Stomach (tissue), 9 donors: ENCODE measurements around the gene BNC2. TPM values are rescaled to one million over a fixed set of nuclear protein-coding genes. Genes with fewer than 3 reads are reported as not detected.
A peak's percentile ranks its signal among the peaks of the same experiment; 100 is the strongest.

Source experiments
- DNase-seq, 2 donors: peaks; one replicate each; pipeline versions ENCODE4 v3.0.0 to v3.0.0-alpha.2; 2013 to 2019
- H3K27ac ChIP-seq, 5 donors: fragments of 200-600 bp in 4 of 5; sonication (generic) in 4 of 5; one replicate each; pipeline ENCODE4 v1.5.1; 2013 to 2019; ENCODE audit warnings: mild to moderate bottlenecking in 1 of 5, moderate library complexity in 1 of 5
- H3K27me3 ChIP-seq, 3 donors: fragments of 200-600 bp; sonication (generic); one replicate each; pipeline ENCODE4 v1.5.1; 2017 to 2019; ENCODE audit warnings: mixed run types in 1 of 3
- H3K36me3 ChIP-seq, 4 donors: fragments of 200-600 bp; sonication (generic); 1 replicate in 3 of 4; 2 replicates in 1 of 4; pipeline ENCODE4 v1.5.1; 2016 to 2019
- H3K4me1 ChIP-seq, 4 donors: fragments of 200-600 bp; sonication (generic); one replicate each; pipeline ENCODE4 v1.5.1; 2016 to 2019
- H3K4me3 ChIP-seq, 4 donors: fragments of 200-600 bp; sonication (generic) in 3 of 4; one replicate each; pipeline ENCODE4 v1.5.1; 2016 to 2019; ENCODE audit warnings: mild to moderate bottlenecking in 1 of 4
- H3K9me3 ChIP-seq, 4 donors: fragments of 200-600 bp; sonication (generic); one replicate each; pipeline ENCODE4 v1.5.1; 2016 to 2019
- CTCF ChIP-seq, 7 experiments: fragments of 450-650 bp in 4 of 7; fragments of 200-600 bp in 3 of 7; sonication (generic) in 3 of 7; IDR thresholded peaks; one replicate each; pipeline ENCODE4 v1.5.1; 2016 to 2019; ENCODE audit warnings: antibody characterized with exemption in 7 of 7, control low read depth in 2 of 7, mild to moderate bottlenecking in 1 of 7
- EP300 ChIP-seq: sonication (generic); formaldehyde crosslinking; IDR thresholded peaks from one replicate; pipeline ENCODE4 v1.6.1; 2017; ENCODE audit warnings: antibody characterized with exemption
- POLR2A ChIP-seq, 4 donors: fragments of 450-650 bp; IDR thresholded peaks; one replicate each; pipeline ENCODE4 v1.6.1; 2016; ENCODE audit warnings: antibody characterized with exemption in 4 of 4, control low read depth in 2 of 4, mild to moderate bottlenecking in 1 of 4, moderate library complexity in 1 of 4
- POLR2AphosphoS5 ChIP-seq, 3 donors: sonication (generic); formaldehyde crosslinking; IDR thresholded peaks; one replicate each; pipeline ENCODE4 v1.6.1; 2016; ENCODE audit warnings: antibody characterized with exemption in 3 of 3
- WGBS, 5 donors: extraction: QIAGEN DNeasy Blood & Tissue Kit in 3 of 5; methylation state at CpG; one replicate each; pipeline versions ENCODE4 v1.1.5 to v1.1.7; 2013 to 2018; 5-methylcytosine and 5-hydroxymethylcytosine counted together
- intact Hi-C: fragments of 100-400 bp; cut with DNase I; formaldehyde crosslinking; loops from one replicate; pipeline ENCODE4 v1.15.1; 2023; ENCODE audit warnings: low total_unique reads
- polyA plus RNA-seq, 3 donors: library from polyadenylated mRNA; stranded (reverse); fragments of 200-250 nt; gene quantifications; one replicate each; pipeline ENCODE4 v1.2.3, GENCODE V29; 2013
- total RNA-seq, 5 donors: library from RNA; depleted of rRNA; stranded (reverse); fragments of >200 nt; gene quantifications; one replicate each; pipeline versions ENCODE4 v1.1.0 to v1.2.3, GENCODE V29; 2014 to 2016
- donor health status: healthy with polysubstance abuse.
- donor health status: Bipolar disorder and iron deficiency.
- donor health status: healthy.

The BNC2 gene
- total and polyA plus RNA-seq, 8 donors: 1.1 to 60.7 (median 7.6) TPM

DNA sequence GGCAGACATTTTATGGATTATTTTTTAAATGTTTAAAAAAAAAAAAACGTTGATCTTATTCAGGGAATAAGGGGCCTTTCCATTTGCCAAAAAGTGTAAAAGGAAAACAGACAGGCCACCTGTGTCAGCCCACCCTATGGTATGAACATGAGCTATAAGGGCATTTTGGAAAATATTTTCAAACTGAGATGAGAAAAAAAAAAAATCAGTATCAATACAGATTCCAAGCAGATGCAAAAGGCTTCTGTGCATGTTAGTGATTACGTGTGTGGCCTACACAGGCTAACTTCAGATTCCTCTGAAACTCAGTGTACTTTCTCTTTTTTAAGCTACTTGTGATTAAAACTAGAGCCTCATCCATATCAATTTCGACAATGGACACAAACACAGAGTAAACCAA, 189.9 kb downstream of the BNC2 start:
- intact Hi-C loops: no loop called here
- 65 to 73% (median 68%) methylated on average over 3 of the region's 3 CpGs for WGBS, 5 donors
- Histone ChIP-seq H3K27me3 (no peaks in the 10 kb centered on the region), H3K36me3 (no peaks in the 10 kb centered on the region), H3K9me3 (no peaks in the 10 kb centered on the region), H3K4me1 (peaks cover 0 to 19% (median 0%) of the 10 kb centered on the region in 4 donors), H3K27ac (no peak overlapping the region), H3K4me3 (no peak overlapping the region)
- no peak for DNase-seq
- no peak for TF ChIP-seq POLR2A (IDR thresholded peaks at IDR 0.05)

- Histone ChIP-seq H3K27ac (no peak overlapping the region), H3K36me3 (no peaks in the 10 kb centered on the region), H3K4me3 (no peak overlapping the region), H3K4me1 (peaks cover 0 to 19% (median 0%) of the 10 kb centered on the region in 4 donors), H3K9me3 (no peaks in the 10 kb centered on the region), H3K27me3 (no peaks in the 10 kb centered on the region)
- WGBS, 5 donors: 70 to 78% (median 77%) methylated on average over 10 of the region's 10 CpGs
- intact Hi-C loops: no loop called here
- no peak for TF ChIP-seq EP300
- no peak for TF ChIP-seq POLR2A (IDR thresholded peaks at IDR 0.05)
- peak in 1 of 3 donors; percentile 5 for TF ChIP-seq POLR2AphosphoS5 (IDR thresholded peaks at IDR 0.05)
- peak in 1 of 2 donors; percentile 47 for DNase-seq
Observed at GRCh38 chr9:16679327-16679821, 191.1 kb downstream of the BNC2 start.

- Histone ChIP-seq H3K9me3 (no peaks in the 10 kb centered on the region), H3K27me3 (no peaks in the 10 kb centered on the region), H3K4me1 (peaks cover 0 to 9% (median 0%) of the 10 kb centered on the region in 4 donors), H3K4me3 (no peak overlapping the region), H3K36me3 (no peaks in the 10 kb centered on the region), H3K27ac (no peak overlapping the region)
- 89 to 94% (median 93%) methylated on average over 3 of the region's 3 CpGs for WGBS, 5 donors
- intact Hi-C loops: no loop called here
- no peak for DNase-seq
- no peak for TF ChIP-seq EP300
- no peak for TF ChIP-seq CTCF (IDR thresholded peaks at IDR 0.05)
- TF ChIP-seq POLR2A (IDR thresholded peaks at IDR 0.05): no peak
- no peak for TF ChIP-seq POLR2AphosphoS5 (IDR thresholded peaks at IDR 0.05)
Observed at GRCh38 chr9:16676519-16676918, 194.0 kb downstream of the BNC2 start.

- H3K36me3 ChIP-seq: no peaks in the 10 kb centered on the region
- intact Hi-C loops: no loop called here
- peaks cover 0 to 15% (median 0%) of the 10 kb centered on the region in 4 donors for H3K4me1 ChIP-seq
- no peaks in the 10 kb centered on the region for H3K9me3 ChIP-seq
- DNase-seq: no peak
- H3K4me3 ChIP-seq: no peak overlapping the region
- no peak overlapping the region for H3K27ac ChIP-seq
- WGBS, 5 donors: 92 to 97% (median 94%) methylated on average over 5 of the region's 5 CpGs
- TF ChIP-seq POLR2AphosphoS5 (IDR thresholded peaks at IDR 0.05) (no peak), EP300 (no peak)
- no peaks in the 10 kb centered on the region for H3K27me3 ChIP-seq
Observed at GRCh38 chr9:16675131-16675530, 195.3 kb downstream of the BNC2 start.

DNA sequence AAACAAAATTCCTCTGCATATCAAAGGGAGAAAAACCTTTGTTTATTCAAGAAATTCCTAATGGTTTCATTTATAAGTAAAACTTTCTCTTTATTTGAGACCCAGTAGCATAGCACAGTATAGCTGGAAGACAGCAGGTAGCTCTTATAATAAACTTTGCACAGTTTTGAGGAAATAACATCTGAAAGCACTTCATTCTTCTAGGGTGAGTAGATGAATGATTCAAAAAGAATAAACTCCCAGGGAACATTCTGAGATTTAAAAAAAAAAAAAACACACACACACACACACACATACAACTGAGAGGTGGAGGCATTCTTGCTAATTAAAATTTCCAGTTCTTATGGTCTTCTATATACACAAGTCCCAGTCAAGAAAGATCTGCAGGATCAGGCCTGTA, 197.3 kb downstream of the BNC2 start:
- no peaks in the 10 kb centered on the region for H3K27me3 ChIP-seq
- intact Hi-C loops: no loop called here
- TF ChIP-seq POLR2AphosphoS5 (IDR thresholded peaks at IDR 0.05) (no peak), EP300 (no peak), POLR2A (IDR thresholded peaks at IDR 0.05) (no peak), CTCF (IDR thresholded peaks at IDR 0.05) (no peak)
- H3K4me1 ChIP-seq: peaks cover 0 to 17% (median 0%) of the 10 kb centered on the region in 4 donors
- no peaks in the 10 kb centered on the region for H3K36me3 ChIP-seq
- no peak overlapping the region for H3K4me3 ChIP-seq
- H3K27ac ChIP-seq: no peak overlapping the region
- H3K9me3 ChIP-seq: no peaks in the 10 kb centered on the region
- DNase-seq: no peak

DNA sequence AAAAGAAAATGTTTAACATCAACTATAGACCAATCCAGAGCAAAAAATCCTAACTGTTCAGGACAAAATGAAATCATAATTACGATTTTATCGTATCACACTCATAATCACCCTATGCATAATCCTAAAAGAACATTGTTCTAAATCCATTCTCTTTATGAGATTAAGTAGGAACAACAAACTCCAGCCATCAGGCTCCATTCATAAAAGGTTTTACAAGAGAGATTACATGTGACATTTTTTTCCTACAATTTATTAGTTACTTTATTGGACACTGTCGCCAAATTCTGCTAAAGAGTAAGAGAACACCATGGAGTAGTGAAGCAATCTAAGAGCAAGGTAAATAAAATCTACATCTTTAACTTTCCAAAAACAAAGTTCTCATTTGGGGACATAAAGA, 198.0 kb downstream of the BNC2 start:
- Histone ChIP-seq H3K4me3 (no peak overlapping the region), H3K9me3 (no peaks in the 10 kb centered on the region), H3K4me1 (peaks cover 0 to 19% (median 0%) of the 10 kb centered on the region in 4 donors), H3K27ac (no peak overlapping the region), H3K27me3 (no peaks in the 10 kb centered on the region), H3K36me3 (no peaks in the 10 kb centered on the region)
- intact Hi-C loops: no loop called here
- 86 to 93% (median 90%) methylated on average over 3 of the region's 3 CpGs for WGBS, 5 donors
- no peak for DNase-seq
- TF ChIP-seq CTCF (IDR thresholded peaks at IDR 0.05) (no peak), POLR2AphosphoS5 (IDR thresholded peaks at IDR 0.05) (no peak), POLR2A (IDR thresholded peaks at IDR 0.05) (no peak), EP300 (no peak)
